PC-3 (cell line): ENCODE results near the gene TP63. TPM values are rescaled to one million over a fixed set of nuclear protein-coding genes. Genes with fewer than 3 reads are reported as not detected.

ENCODE experiments used
- ATAC-seq: fragments of 200-7000 bp; cut with Tn5 transposase; 2 replicates; pipeline ENCODE4 v1.9.1; 2020; ENCODE audit warnings: mild to moderate bottlenecking, moderate library complexity
- BruUV-seq: library from RNA; stranded (reverse); fragments of 400-500 nt; replicated peaks from 2 replicates; lab custom pipeline; 2021; lab: Mats Ljungman, UMichigan
- CTCF ChIA-PET: fragments of 300-600 bp; sonication (Branson Sonifier 250); formaldehyde crosslinking; loops from one replicate; lab custom pipeline; 2022; ENCODE audit warnings: antibody characterized with exemption; lab: Charles Lee
- POLR2A ChIA-PET: fragments of 300-600 bp; sonication (Branson Sonifier 250); formaldehyde crosslinking; loops from one replicate; lab custom pipeline; 2022; ENCODE audit warnings: antibody characterized with exemption; ENCODE audit not compliant: unreplicated experiment; lab: Charles Lee
- DNase-seq: peaks from one replicate; pipeline ENCODE4 v3.0.0-alpha.2; 2015
- H2AFZ ChIP-seq: fragments of 300-600 bp; sonication (generic); 2 replicates; pipeline ENCODE4 v1.6.0; 2016; ENCODE audit warnings: antibody characterized with exemption, low read length
- H3F3A ChIP-seq: fragments of 300-600 bp; sonication (generic); one replicate; pipeline ENCODE4 v1.6.0; 2017; ENCODE audit warnings: antibody characterized with exemption, low read length, control low read depth, mild to moderate bottlenecking; ENCODE audit not compliant: unreplicated experiment
- H3K27ac ChIP-seq: fragments of 300-600 bp; sonication (generic); 2 replicates; pipeline ENCODE4 v1.5.1; 2016; ENCODE audit warnings: mild to moderate bottlenecking, low read length
- H3K27me3 ChIP-seq: fragments of 300-600 bp; sonication (generic); 2 replicates; pipeline ENCODE4 v1.6.1; 2016; ENCODE audit warnings: low read length, mixed read lengths
- H3K36me3 ChIP-seq: fragments of 300-600 bp; sonication (generic); 2 replicates; pipeline ENCODE4 v1.6.1; 2016; ENCODE audit warnings: low read depth, mixed run types, low read length, mixed read lengths
- H3K4me1 ChIP-seq: fragments of 300-600 bp; sonication (generic); 2 replicates; pipeline ENCODE4 v1.5.1; 2016; ENCODE audit warnings: low read length; ENCODE audit not compliant: insufficient read depth
- H3K4me2 ChIP-seq: fragments of 300-600 bp; sonication (generic); 2 replicates; pipeline ENCODE4 v1.6.0; 2016; ENCODE audit warnings: low read length
- H3K4me3 ChIP-seq: fragments of 300-600 bp; sonication (generic); 2 replicates; pipeline ENCODE4 v1.5.1; 2016; ENCODE audit warnings: mild to moderate bottlenecking, low read length, mixed read lengths
- H3K79me2 ChIP-seq: fragments of 300-600 bp; sonication (generic); 2 replicates; pipeline ENCODE4 v1.6.1; 2017; ENCODE audit warnings: low read length, mixed read lengths
- H3K9ac ChIP-seq: fragments of 300-600 bp; sonication (generic); 2 replicates; pipeline ENCODE4 v1.6.0; 2016; ENCODE audit warnings: mild to moderate bottlenecking, low read length
- H3K9me2 ChIP-seq: fragments of 300-600 bp; sonication (generic); replicated peaks from 2 replicates; pipeline ENCODE4 v1.6.1; 2016; ENCODE audit warnings: mixed run types, low read length, mixed read lengths
- H3K9me3 ChIP-seq: fragments of 300-600 bp; sonication (generic); 2 replicates; pipeline ENCODE4 v1.6.1; 2016; ENCODE audit warnings: low read length, mixed read lengths
- H4K20me1 ChIP-seq: fragments of 300-600 bp; sonication (generic); 2 replicates; pipeline ENCODE4 v1.6.1; 2016; ENCODE audit warnings: low read length, mixed read lengths
- CTCF ChIP-seq: fragments of 300-600 bp; sonication (generic); conservative IDR thresholded peaks from 2 replicates; pipeline ENCODE4 v1.5.1; 2017; ENCODE audit warnings: antibody characterized with exemption, low read depth, mild to moderate bottlenecking, low read length
- EZH2 ChIP-seq: fragments of 300-600 bp; sonication (generic); IDR thresholded peaks from one replicate; pipeline ENCODE4 v1.6.1; 2017; ENCODE audit warnings: antibody characterized with exemption, mild to moderate bottlenecking, low read length; ENCODE audit not compliant: unreplicated experiment
- EZH2phosphoT487 ChIP-seq: fragments of 300-600 bp; sonication (generic); IDR thresholded peaks from 2 replicates; pipeline ENCODE4 v1.6.1; 2018; ENCODE audit warnings: mild to moderate bottlenecking, antibody characterized with exemption, low read length, borderline replicate concordance
- intact Hi-C: fragments of 100-400 bp; cut with micrococcal nuclease; formaldehyde crosslinking; loops from 2 replicates; pipeline ENCODE4 v1.9.0; 2023
- total RNA-seq: library from RNA; depleted of rRNA; stranded (reverse); fragments of >200 nt; gene quantifications from 2 replicates; pipeline ENCODE4 v1.2.3, GENCODE V29; 2014

The TP63 gene
- total RNA-seq, 1 experiment from 2014 or later, result 0.29 TPM

GRCh38 chr3:189786479-189787064 lies 155.4 kb downstream of the TP63 start:
- DNase-seq, result peak; percentile 35
- H3K4me2 ChIP-seq, result no peak overlapping the region
- no peak overlapping the region for H3K27ac ChIP-seq
- H3K36me3 ChIP-seq, result no peaks in the 10 kb centered on the region
- ChIA-PET CTCF (no interaction called here), POLR2A (no interaction called here)
- no peak for TF ChIP-seq EZH2phosphoT487
- peak; percentile 54 for TF ChIP-seq CTCF
- intact Hi-C loops, result no loop called here
- no peaks in the 10 kb centered on the region for H4K20me1 ChIP-seq
- no peak overlapping the region for H3K4me3 ChIP-seq
- H3K4me1 ChIP-seq, result peaks cover 8% of the 10 kb centered on the region; the same call in 1 of the 2 replicates
- H3K27me3 ChIP-seq, result no peaks in the 10 kb centered on the region
- ATAC-seq, result no peak
- H3F3A ChIP-seq, result no peaks in the 10 kb centered on the region
- no peaks in the 10 kb centered on the region for H3K9me3 ChIP-seq
- no peak overlapping the region for H2AFZ ChIP-seq
- no TSS peak for BruUV-seq
- no peaks in the 10 kb centered on the region for H3K9me2 ChIP-seq
- H3K9ac ChIP-seq, result no peak overlapping the region
- no peaks in the 10 kb centered on the region for H3K79me2 ChIP-seq

- ATAC-seq, result no peak
- Histone ChIP-seq H3K36me3 (no peaks in the 10 kb centered on the region), H4K20me1 (no peaks in the 10 kb centered on the region), H3K4me2 (no peak overlapping the region), H3K4me1 (peaks cover 8% of the 10 kb centered on the region; the same call in 1 of the 2 replicates), H3K27ac (no peak overlapping the region), H3K9ac (no peak overlapping the region), H3K27me3 (no peaks in the 10 kb centered on the region), H3K9me3 (no peaks in the 10 kb centered on the region), H2AFZ (no peak overlapping the region), H3K9me2 (no peaks in the 10 kb centered on the region), H3F3A (no peaks in the 10 kb centered on the region), H3K79me2 (no peaks in the 10 kb centered on the region), H3K4me3 (no peak overlapping the region)
- DNase-seq, result no peak
- ChIA-PET POLR2A (no interaction called here), CTCF (no interaction called here)
- no peak for TF ChIP-seq EZH2phosphoT487
- TF ChIP-seq EZH2, result no peak
- TF ChIP-seq CTCF, result no peak
- no TSS peak for BruUV-seq
- intact Hi-C loops, result no loop called here
Measured at GRCh38 chr3:189787191-189787590, 156.0 kb downstream of the TP63 start.

GRCh38 chr3:189787632-189788031 lies 156.4 kb downstream of the TP63 start:
- Histone ChIP-seq H3K27ac (no peak overlapping the region), H3K9me3 (no peaks in the 10 kb centered on the region), H3K4me1 (peaks cover 8% of the 10 kb centered on the region; the same call in 1 of the 2 replicates), H3K36me3 (no peaks in the 10 kb centered on the region), H3F3A (no peaks in the 10 kb centered on the region), H2AFZ (no peak overlapping the region), H3K4me3 (no peak overlapping the region), H3K4me2 (no peak overlapping the region), H3K79me2 (no peaks in the 10 kb centered on the region), H3K27me3 (no peaks in the 10 kb centered on the region), H3K9me2 (no peaks in the 10 kb centered on the region), H3K9ac (no peak overlapping the region), H4K20me1 (no peaks in the 10 kb centered on the region)
- BruUV-seq, result no TSS peak
- POLR2A ChIA-PET, result no interaction called here
- DNase-seq (peak; percentile 54), ATAC-seq (peak; percentile 74)
- CTCF ChIA-PET, result no interaction called here
- TF ChIP-seq CTCF, result no peak
- TF ChIP-seq EZH2phosphoT487, result no peak
- no peak for TF ChIP-seq EZH2
- intact Hi-C loops, result loop anchor here (1.0 kb wide), 1 partner anchor 9 kb away; no protein-coding TSS in a partner anchor
